Glomerular endothelial cell (primary cell): ENCODE data around the gene DIP2B. TPM values are rescaled to one million over a fixed set of nuclear protein-coding genes. Genes with fewer than 3 reads are reported as not detected.

ENCODE experiments used
- DNase-seq: peaks from one replicate; pipeline ENCODE4 v3.0.0-alpha.2; 2011; ENCODE audit warnings: low read depth, low spot score; ENCODE audit errors: extremely low read depth
- total RNA-seq: library from RNA; depleted of rRNA; stranded (reverse); fragments of >200 nt; gene quantifications from 2 replicates; pipeline ENCODE4 v1.2.3, GENCODE V29; 2015

Gene DIP2B
- total RNA-seq, 1 donor from 2014 or later = 33.7 TPM

DNA sequence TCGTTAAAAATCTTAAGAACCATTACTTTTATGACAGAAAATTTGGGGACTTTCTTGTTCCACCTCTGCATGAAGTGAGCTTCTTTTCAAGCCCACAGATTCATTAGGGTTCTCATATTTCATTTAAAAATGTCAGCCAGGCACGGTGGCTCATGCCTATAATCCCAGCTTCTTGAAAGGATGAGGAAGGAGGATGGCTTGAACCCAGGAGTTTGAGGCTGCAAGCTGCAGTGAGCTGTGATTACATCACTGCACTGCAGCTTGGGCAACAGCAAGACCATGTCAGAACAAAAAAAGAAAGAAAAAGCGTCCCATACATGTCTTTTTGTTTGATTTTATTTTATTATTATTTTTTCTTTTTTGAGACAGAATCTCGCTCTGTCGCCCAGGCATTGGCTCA is 215.7 kb downstream of the DIP2B start:
- no peak for DNase-seq

DNA sequence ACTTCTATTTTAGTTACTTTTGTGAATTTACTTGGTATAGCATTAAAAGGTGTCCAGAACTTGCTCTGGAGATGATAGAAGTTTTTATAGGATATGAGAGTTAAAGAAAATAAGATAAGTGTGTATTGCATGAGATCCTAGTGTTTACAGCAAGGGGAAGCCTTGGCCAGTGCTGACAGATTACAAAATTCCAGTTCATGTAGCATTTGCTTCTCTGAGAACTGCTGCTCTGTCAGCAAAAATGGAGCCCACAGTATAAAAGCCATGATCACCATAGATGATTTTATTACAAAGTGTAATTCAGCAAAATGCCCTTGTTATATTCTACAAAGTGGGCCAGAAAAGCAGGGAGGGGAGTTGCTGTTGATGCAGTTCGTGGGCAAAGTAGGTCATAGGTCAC is 219.1 kb downstream of the DIP2B start:
- no peak for DNase-seq

DNA sequence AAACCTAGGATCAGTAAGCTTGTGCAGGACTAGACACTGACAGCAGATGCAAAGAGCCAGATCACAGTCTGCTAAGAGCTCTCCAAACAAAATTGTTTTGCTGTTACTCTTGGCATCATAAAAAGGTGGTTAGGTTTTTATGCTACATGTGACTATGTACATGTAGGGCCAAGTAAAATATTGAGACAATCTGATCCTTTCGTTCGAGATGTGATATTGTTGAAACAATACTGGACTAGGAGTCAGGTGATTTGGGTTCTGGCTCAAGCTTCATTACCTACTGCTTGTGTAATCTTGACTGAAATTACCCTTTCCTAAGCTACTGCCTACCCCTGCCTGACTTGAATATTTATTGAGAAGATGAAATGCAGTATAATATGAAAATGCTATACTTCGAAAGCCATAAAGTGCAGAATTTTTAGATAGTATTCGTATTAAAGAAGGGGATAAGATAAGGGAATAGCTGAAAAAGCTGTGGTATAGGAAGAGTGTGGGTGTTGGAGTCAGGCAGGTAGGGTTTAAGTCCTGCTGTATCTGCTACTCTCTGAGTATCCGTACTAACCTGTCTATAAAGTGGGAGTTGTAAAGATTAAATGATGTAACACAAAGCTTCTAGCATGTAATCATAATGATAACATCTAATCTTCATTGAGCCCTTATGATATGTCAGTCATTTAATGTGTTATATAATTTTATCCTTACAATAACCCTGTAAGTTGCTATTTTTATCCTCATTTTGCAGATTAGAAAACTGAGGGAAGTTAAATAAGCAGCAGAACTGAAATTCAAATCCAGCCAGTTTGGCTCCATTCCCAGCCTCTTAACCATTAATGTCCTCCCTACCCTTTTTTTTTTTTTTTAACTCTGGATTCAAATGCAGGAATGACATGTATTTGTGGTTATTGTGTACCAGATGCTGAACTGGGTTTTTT is 220.5 kb downstream of the DIP2B start:
- DNase-seq = no peak

DNA sequence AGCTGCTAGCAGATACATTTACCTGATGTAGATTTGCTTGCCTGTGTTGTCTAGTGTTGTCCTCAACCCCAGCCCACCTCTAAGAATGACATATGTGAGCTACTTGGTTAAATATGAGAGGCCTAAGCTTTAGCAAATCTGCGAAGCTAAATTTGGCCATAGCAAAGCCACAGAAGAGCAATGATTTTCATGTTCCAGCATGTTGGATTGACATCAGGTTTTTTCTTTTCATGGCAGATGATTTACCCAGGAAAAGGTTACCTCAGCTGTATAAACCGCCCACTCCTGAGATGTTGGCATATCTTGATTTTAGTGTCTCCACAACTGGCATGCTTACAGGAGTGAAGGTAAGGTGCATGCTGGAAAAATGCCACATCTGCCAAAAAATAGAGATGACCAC is 222.7 kb downstream of the DIP2B start:
- DNase-seq = no peak

DNA sequence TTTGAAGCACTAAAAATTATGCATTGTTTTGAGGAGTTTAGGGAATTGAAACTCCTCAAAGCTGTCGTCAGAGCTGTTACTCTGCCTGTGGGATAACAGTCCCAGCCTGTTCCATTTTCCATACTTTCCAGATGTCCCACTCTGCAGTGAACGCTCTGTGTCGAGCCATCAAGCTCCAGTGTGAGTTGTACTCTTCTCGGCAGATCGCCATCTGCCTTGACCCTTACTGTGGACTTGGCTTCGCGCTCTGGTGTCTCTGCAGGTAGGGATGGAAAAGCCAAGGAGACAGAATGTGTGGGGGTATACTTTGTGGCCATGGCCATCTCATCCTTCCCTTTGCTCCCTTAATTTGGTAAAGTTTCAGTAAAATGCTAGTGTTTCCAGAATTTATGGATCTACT is 223.6 kb downstream of the DIP2B start:
- DNase-seq = no peak

DNA sequence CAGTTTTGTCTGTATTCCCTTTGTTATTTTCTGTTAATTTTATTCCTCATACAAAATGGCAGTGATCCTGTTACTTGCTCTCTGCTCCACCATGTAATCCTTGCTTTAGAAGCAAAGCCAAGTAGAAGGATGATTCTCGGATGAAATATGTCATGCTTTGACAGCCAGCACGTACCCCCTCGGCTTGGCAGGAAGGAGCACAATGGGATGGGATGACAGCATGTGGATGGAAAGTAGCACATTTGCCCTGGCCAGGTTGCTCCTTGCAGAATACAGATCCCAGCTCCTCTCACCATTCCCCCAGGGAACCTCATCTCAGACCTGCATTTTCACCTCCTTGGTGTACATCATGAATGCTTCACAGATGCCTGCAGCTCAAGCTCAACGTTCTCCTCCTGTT is 224.1 kb downstream of the DIP2B start:
- DNase-seq = no peak

DNA sequence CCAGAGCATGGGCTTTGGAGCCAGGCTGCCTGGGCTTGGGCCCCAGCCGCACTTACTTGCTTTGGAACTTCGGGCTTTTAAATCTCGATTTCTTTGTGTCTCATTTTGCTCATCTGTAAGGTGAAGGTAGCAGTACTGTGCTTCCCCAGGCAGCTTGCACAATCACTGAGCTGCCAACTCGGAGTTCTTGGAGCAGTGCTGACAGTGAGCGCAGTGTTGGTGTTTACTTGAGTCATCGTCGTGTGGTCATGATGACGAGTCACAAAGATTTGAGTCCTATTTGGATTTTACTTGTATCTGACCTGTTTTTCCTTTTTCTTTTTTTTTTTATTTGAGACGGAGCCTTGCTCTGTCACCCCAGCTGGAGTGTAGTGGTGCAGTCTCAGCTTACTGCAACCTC is 227.8 kb downstream of the DIP2B start:
- no peak for DNase-seq

DNA sequence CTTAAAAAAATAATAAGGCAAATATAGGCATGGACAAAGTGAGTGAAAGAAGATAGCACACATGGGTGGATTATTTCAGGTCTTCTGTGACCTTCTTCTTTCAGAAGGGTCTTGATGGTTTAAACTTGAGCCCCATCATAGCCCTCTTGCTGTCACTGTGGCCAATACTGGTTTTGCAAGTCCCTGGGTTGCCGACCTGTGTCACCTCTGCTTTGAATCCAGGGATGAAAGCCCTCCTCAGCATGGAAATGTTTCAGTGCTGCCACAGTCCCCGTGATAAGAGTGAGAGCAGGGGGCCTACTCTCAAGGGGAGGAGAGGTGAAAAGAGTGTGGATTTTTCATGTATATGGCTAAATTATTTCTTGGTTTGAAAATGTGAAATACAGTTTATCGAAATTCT is 228.9 kb downstream of the DIP2B start:
- DNase-seq = no peak

DNA sequence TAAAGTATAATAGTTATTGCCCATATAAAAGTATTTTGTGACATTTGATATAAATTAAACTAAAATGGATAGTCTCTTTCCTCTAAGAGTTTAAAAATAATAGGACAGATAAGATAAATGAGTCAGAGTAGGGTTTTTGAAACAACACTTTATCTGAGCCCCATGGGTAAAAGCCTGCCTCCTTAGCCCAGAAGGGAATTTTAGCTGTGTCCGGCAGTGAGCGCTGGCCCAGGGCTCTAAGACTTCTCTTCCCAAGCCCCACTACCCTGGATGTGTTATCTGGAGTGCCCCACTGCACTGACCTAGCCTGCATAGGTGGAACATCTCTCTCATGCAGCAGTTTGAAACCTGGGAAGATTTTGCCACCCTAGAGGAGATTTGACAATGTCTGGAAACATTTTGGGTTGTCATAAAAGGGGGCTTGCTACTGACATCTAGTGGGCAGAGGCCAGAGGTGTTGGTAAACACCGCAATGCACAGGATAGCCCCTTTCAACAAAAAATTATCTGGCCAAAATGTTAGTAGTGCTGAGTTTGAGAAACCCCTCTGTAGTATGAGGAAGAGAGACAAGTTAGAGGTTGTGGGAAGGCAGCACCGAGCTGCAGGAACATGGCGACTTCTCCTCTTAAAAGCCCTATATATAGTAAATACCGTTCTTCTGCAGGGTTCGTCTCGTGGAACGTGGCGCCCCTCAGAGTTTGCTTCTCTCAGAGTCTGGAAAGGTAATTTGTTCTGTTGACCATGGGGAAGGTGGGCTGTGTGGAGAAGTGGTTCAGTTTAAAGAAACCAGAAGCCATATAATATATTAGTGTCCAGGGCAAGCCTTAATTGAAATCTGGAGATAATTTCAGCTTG is 229.9 kb downstream of the DIP2B start:
- DNase-seq = no peak

DNA sequence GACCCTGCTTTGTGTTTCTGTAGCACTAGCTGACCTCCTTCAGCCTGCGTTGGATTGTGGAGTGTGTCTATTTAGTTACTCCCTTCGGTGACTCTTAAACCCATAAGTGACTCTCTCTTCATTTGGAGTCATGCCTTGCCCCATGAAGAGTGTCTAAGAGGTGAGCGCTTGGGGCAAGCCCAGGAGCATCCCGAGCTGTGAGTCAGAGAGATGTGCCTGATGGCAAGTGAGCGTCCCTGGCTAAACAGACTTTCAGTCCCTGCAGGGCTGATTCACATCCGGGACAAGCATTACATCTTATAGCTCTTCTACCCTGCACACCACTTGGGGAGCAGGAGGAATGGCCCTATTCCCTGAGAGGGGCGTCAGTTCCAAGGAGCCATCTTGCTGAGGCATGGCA is 234.8 kb downstream of the DIP2B start:
- no peak for DNase-seq

DNA sequence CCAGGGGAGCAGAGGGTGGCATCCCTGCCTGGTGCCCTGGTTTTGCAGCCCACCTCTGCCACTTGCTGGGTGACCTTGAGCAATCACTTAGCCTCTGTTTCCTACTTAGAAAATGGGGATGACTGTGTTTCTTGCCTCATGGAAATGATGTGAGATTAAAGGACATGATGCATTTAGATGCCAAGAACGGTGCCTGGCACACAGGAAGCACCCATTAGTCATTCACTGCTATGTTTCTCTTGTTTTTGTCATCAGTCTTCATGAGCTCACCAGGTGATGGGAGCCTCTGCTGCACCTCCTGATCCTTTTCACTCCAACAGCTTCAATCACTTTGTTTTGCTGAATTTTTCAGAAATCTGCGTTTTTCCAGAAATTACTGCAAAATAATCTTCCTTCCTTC is 235.5 kb downstream of the DIP2B start:
- no peak for DNase-seq

DNA sequence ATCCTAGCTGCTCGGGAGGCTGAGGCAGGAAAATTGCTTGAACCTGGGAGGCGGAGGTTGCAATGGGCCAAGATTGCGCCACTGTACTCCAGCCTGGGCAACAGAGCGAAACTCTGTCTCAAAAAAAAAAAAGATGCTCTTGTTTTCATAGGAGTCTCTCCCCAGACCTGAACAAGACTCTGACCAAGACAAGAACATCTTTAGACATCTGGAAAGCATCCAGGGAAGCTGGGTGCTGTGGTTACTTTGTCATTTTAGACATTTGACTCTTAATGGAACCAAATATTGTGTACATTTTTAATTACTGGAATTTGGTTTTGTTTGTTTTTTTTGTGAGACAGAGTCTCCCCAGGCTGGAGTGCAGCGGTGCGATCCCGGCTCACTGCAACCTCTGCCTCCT is 238.0 kb downstream of the DIP2B start:
- DNase-seq = no peak

DNA sequence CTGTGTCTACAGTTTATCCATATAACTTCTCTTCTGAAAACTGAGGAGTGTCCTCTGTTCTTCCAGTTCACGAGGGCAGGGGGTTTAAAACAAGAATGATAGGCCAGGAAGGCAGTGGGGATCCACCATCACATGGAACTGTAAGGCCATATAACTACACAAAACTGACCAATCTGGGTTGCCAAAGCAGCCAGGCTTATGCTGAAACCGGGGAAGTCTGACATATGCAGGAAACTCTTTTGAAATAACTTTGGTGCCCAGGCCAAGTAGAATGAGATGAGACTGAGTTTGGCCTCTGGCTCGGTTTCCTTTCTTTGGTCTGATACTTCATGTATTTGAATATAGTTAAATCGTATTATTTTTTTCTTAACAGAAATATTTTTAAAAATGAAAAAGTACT is 241.1 kb downstream of the DIP2B start:
- no peak for DNase-seq

DNA sequence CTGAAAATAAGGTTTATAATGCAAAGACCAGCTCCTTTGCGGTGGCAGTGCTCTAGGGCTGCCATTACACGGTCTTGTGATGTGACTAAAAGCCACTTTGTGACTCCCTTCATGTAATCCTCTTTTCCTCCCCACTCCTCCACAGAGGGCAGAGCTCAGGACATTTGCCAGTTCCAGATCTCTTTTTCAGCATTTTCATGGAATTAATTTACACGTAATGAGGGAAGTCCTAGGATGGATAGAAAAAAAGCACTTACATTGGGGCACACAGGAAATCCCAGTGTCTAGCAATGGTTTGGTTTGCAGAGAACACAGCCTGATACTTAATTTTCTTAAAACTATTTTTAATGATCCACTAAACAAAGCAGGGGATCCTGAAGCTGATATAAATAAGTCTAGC is 241.6 kb downstream of the DIP2B start:
- DNase-seq = no peak

DNA sequence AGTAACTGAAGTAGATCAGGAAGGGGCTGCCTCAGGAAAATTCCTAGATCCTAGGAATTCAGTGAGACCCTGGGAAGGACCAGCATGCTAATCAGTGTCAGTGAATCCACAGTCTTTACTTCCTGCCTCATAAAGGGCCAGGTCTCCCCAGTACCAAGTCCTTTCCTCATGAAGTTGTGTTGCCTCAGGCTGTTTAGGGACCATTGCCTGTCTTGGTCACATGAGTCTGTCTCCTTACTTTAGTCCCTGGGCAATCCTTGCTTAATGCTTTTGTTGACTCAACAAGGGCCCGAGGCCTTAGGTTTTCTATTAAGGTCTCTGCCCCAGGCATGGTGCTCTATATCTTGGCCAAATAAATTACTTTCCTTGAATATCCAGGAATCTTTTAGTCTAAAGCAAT is 243.0 kb downstream of the DIP2B start:
- DNase-seq = no peak

DNA sequence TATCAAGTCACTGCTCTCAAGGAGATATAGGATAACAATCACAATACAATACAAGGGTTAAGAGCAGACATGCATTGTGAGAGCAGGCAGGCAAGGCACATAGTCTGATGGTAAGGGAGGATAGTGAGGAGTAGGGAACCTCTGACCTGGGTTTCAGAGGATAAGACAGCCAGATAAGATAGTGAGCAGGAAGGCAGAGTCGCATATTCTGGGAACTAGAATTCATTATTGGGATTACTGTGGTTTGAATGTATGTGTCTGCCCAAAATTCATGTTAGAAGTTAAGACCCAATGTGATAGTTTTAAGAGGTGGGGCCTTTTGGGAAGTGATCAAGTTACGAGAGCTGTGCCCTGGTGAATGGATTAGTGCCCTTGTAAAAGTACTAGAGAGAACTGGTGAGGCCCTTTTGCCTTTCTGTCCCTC is 244.7 kb downstream of the DIP2B start:
- DNase-seq = no peak

DNA sequence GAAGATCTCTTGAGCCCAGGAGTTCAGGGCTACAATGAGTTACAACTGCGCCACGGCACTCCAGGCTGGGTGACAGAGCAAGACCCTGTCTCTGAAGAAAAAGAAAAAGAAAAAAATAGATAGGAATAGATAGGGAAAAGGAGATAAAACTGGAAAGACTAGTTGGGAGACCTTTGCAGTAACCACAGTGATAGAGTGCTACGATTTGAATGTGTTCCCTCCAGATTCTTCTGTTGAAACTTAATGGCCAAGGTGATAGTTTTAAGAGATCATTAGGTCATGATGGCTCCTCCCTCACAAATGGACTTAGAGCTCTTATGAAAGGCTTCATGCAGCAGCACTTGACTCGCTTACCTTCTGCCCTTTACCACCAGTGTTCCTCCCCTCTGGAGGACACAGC is 245.6 kb downstream of the DIP2B start:
- DNase-seq = no peak

DNA sequence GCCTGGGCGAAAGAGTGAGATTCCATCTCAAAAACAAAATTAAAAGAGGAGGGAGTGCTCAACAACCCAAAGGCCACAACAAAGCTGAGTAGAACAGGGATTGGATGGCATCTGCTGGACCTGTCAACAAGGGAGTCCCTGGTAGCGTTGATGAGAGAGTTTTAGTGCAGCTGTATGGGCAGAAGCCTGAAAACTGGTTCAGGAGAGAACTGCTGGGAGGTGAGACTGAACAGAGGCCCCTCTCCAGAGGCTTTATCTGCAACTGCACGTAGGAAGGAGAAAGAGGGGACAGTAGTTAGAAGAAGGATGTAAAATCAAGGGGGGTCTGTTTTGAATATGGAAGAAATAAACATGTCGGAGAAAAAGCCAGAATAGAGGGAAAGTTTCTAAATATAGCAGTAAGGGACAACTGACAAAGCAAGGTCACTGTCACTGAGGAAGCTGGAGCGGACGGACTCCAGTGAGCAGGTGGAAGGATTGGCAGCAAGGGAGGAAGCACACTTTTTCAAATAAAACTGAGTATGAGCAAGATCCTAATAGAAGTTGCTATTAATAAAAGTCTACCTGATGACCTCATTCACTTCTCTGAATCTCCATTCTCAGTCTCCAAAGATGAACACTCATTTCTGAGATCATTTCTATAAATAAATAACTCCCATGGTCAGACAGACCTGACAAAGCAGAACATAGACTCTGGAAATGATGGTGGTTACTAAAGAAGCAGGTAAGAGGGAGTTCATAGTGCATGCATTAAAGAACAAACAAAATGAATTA is 247.3 kb downstream of the DIP2B start:
- no peak for DNase-seq

DNA sequence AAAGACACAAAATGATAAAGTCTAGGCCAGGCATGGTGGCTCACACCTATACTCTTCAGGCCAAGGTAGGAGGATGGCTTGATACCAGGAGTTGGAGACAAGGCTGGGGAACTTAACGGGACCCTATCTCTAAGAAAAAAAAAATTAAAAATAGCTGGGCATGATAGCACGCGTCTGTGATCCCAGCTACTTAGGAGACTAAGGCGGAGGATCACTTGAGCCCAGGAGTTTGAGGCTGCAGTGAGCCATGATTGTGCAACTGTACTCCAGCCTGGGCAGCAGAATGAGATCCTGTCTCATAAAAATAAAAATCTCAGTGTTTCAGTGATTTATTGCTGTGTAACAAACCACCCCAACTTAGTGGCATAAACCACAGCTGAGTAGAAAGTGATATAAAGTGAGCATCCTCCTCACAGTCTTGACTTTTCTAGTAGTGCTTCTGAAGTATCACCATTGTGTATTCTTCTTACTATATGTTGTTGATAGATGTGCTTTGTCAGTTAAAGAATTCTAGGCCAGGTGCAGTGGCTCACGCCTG is 248.5 kb downstream of the DIP2B start:
- DNase-seq = no peak

DNA sequence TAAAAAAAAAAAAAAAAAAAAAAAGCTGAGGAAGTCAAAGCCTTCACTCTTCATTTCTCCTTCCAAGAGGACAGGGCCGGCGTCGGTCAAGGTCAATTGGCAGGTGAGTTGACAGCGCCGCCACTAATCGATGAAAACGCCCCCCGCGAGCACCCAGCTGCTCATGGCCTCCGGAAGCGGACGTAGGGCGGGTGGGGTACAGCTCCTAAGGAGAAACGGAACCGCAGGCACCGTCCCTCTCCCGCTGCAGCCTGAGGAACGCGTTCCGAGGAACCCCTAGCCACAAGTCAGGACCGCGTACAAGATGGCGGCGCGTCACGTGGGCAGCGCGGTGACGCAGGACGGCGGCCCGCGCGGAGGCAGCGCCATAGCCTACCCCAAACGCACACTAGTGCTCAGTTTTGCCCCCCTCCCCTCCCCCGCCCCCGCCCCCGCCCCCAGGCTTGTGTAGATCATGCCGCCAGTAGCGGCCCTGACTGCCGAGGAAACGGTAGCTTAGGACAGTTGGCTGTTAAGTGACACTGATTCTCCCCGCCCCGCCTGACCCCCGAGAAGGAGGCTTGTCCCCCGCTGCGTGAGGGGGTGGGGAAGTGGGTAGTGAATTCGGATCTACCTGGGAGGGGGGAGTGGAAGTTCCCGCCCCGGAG is 259.0 kb downstream of the DIP2B start, which contains the start of gene ATF1:
ATF1 (plus strand) TSS at position 463 of the 647 bp plus-strand sequence. CDS start 16,045 bp downstream, outside the sequence.
- no peak for DNase-seq
